Neural progenitor cell (in vitro differentiated cells): ENCODE results near the gene ADH6. TPM values are rescaled to one million over a fixed set of nuclear protein-coding genes. Genes with fewer than 3 reads are reported as not detected.

Source experiments
- DNase-seq: peaks from one replicate; pipeline ENCODE4 v3.0.0-alpha.2; 2016; ENCODE audit warnings: low spot score
- H2AFZ ChIP-seq: fragments of 200-600 bp; sonication (generic); replicated peaks from 2 replicates; pipeline ENCODE4 v1.6.1; 2016; ENCODE audit warnings: antibody characterized with exemption
- H3F3A ChIP-seq: fragments of 200-600 bp; sonication (generic); 2 replicates; pipeline ENCODE4 v1.6.1; 2016; ENCODE audit warnings: antibody characterized with exemption, low read depth
- H3K27ac ChIP-seq: fragments of 200-600 bp; sonication (generic); 2 replicates; pipeline ENCODE4 v1.5.1; 2016; ENCODE audit warnings: mild to moderate bottlenecking
- H3K27me3 ChIP-seq: fragments of 200-600 bp; sonication (generic); 2 replicates; pipeline ENCODE4 v1.6.1; 2016; ENCODE audit warnings: mild to moderate bottlenecking, moderate library complexity
- H3K36me3 ChIP-seq: fragments of 200-600 bp; sonication (generic); 2 replicates; pipeline ENCODE4 v1.5.1; 2016
- H3K4me1 ChIP-seq: fragments of 200-600 bp; sonication (generic); 2 replicates; pipeline ENCODE4 v1.6.1; 2016; ENCODE audit warnings: mixed run types
- H3K4me2 ChIP-seq: fragments of 200-600 bp; sonication (generic); 2 replicates; pipeline ENCODE4 v1.6.1; 2016
- H3K4me3 ChIP-seq: fragments of 200-600 bp; sonication (generic); 2 replicates; pipeline ENCODE4 v1.5.1; 2016
- H3K79me2 ChIP-seq: fragments of 200-600 bp; sonication (generic); 2 replicates; pipeline ENCODE4 v1.6.1; 2016; ENCODE audit warnings: low read depth
- H3K9ac ChIP-seq: fragments of 200-600 bp; sonication (generic); 2 replicates; pipeline ENCODE4 v1.6.1; 2016
- H3K9me3 ChIP-seq: fragments of 200-600 bp; sonication (generic); 2 replicates; pipeline ENCODE4 v1.5.1; 2016; ENCODE audit warnings: low read depth
- H4K20me1 ChIP-seq: fragments of 200-600 bp; sonication (generic); 2 replicates; pipeline ENCODE4 v1.6.1; 2016; ENCODE audit warnings: low read depth
- H3K27ac Mint-ChIP-seq: 3 replicates; pipeline ENCODE4 v1.8.0; 2021; ENCODE audit warnings: mixed read lengths
- H3K27me3 Mint-ChIP-seq: 2 replicates; pipeline ENCODE4 v1.8.0; 2022; ENCODE audit warnings: low read depth, mild to moderate bottlenecking, inconsistent platforms, moderate library complexity, mixed read lengths; ENCODE audit not compliant: insufficient read depth
- H3K36me3 Mint-ChIP-seq: 3 replicates; pipeline ENCODE4 v1.8.0; 2021; ENCODE audit warnings: mixed read lengths
- H3K4me1 Mint-ChIP-seq: 3 replicates; pipeline ENCODE4 v1.8.0; 2021; ENCODE audit warnings: mixed read lengths
- H3K4me3 Mint-ChIP-seq: 3 replicates; pipeline ENCODE4 v1.8.0; 2021; ENCODE audit warnings: mild to moderate bottlenecking, moderate library complexity, mixed read lengths
- H3K9me3 Mint-ChIP-seq: 3 replicates; pipeline ENCODE4 v1.8.0; 2020; ENCODE audit warnings: mixed read lengths
- CTCF ChIP-seq: fragments of 200-600 bp; sonication (generic); IDR thresholded peaks from 2 replicates; pipeline ENCODE4 v1.5.1; 2017; ENCODE audit warnings: antibody characterized with exemption, mild to moderate bottlenecking
- EZH2 ChIP-seq: fragments of 200-600 bp; sonication (generic); IDR thresholded peaks from 2 replicates; pipeline ENCODE4 v1.6.1; 2017; ENCODE audit warnings: antibody characterized with exemption, mild to moderate bottlenecking, moderate library complexity
- EZH2phosphoT487 ChIP-seq: fragments of 200-600 bp; sonication (generic); IDR thresholded peaks from 2 replicates; pipeline ENCODE4 v1.6.1; 2017; ENCODE audit warnings: antibody characterized with exemption
- total RNA-seq: library from RNA; depleted of rRNA; stranded (reverse); fragments of >200 nt; gene quantifications from 2 replicates; pipeline ENCODE4 v1.2.3, GENCODE V29; 2015; ENCODE audit warnings: low replicate concordance

ADH6 gene
- total RNA-seq, 1 donor from 2014 or later: not detected

- Histone ChIP-seq H3K79me2 (no peaks in the 10 kb centered on the region), H3K27me3 (no peaks in the 10 kb centered on the region), H3K4me3 (no peak overlapping the region), H4K20me1 (no peaks in the 10 kb centered on the region), H2AFZ (no peak overlapping the region), H3K27ac (no peak overlapping the region), H3K9me3 (no peaks in the 10 kb centered on the region), H3F3A (no peaks in the 10 kb centered on the region), H3K4me1 (no peaks in the 10 kb centered on the region), H3K9ac (no peak overlapping the region), H3K4me2 (no peak overlapping the region), H3K36me3 (no peaks in the 10 kb centered on the region)
- peaks cover 8% of the 10 kb centered on the region for H3K4me1 Mint-ChIP-seq
- no peak overlapping the region for H3K27ac Mint-ChIP-seq
- peaks cover 6% of the 10 kb centered on the region for H3K9me3 Mint-ChIP-seq
- H3K27me3 Mint-ChIP-seq: no peaks in the 10 kb centered on the region
- H3K4me3 Mint-ChIP-seq: no peak overlapping the region
- no peaks in the 10 kb centered on the region for H3K36me3 Mint-ChIP-seq
- TF ChIP-seq EZH2phosphoT487: no peak
- TF ChIP-seq CTCF: no peak
- TF ChIP-seq EZH2: no peak
- no peak for DNase-seq
Observed at GRCh38 chr4:99202094-99202493, 17.0 kb downstream of the ADH6 start.

GRCh38 chr4:99201690-99202089, 17.4 kb downstream of the ADH6 start:
- Histone ChIP-seq H3K4me3 (no peak overlapping the region), H3K9me3 (no peaks in the 10 kb centered on the region), H3K27me3 (no peaks in the 10 kb centered on the region), H4K20me1 (no peaks in the 10 kb centered on the region), H3K4me1 (no peaks in the 10 kb centered on the region), H3K9ac (no peak overlapping the region), H3K36me3 (no peaks in the 10 kb centered on the region), H3K27ac (no peak overlapping the region), H2AFZ (no peak overlapping the region), H3K79me2 (no peaks in the 10 kb centered on the region), H3F3A (no peaks in the 10 kb centered on the region), H3K4me2 (no peak overlapping the region)
- Mint-ChIP-seq H3K27ac (no peak overlapping the region), H3K4me1 (peaks cover 8% of the 10 kb centered on the region), H3K27me3 (no peaks in the 10 kb centered on the region), H3K36me3 (no peaks in the 10 kb centered on the region), H3K4me3 (no peak overlapping the region), H3K9me3 (peaks cover 6% of the 10 kb centered on the region)
- TF ChIP-seq EZH2 (no peak), CTCF (no peak), EZH2phosphoT487 (no peak)
- DNase-seq: no peak

- Histone ChIP-seq H3K4me1 (no peaks in the 10 kb centered on the region), H4K20me1 (no peaks in the 10 kb centered on the region), H3F3A (no peaks in the 10 kb centered on the region), H3K4me3 (no peak overlapping the region), H3K79me2 (no peaks in the 10 kb centered on the region), H3K27ac (no peak overlapping the region), H3K9ac (no peak overlapping the region), H3K27me3 (no peaks in the 10 kb centered on the region), H3K36me3 (no peaks in the 10 kb centered on the region), H3K4me2 (no peak overlapping the region), H2AFZ (no peak overlapping the region), H3K9me3 (no peaks in the 10 kb centered on the region)
- no peak overlapping the region for H3K4me3 Mint-ChIP-seq
- peaks cover 5% of the 10 kb centered on the region for H3K4me1 Mint-ChIP-seq
- no peak overlapping the region for H3K27ac Mint-ChIP-seq
- DNase-seq: no peak
- peaks cover 6% of the 10 kb centered on the region for H3K9me3 Mint-ChIP-seq
- H3K36me3 Mint-ChIP-seq: no peaks in the 10 kb centered on the region
- H3K27me3 Mint-ChIP-seq: no peaks in the 10 kb centered on the region
- TF ChIP-seq CTCF: no peak
- no peak for TF ChIP-seq EZH2phosphoT487
- TF ChIP-seq EZH2: no peak
Observed at GRCh38 chr4:99200138-99200537, 18.9 kb downstream of the ADH6 start.
